Neuron (in vitro differentiated cells): ENCODE data around the gene TIAL1.
"Not testable (repeated sequence)": the region's sequence is repeated elsewhere in the genome, so short reads cannot be mapped to it uniquely, and the experiment has no call there.

ENCODE experiments used
- H2AFZ ChIP-seq: one replicate; pipeline ENCODE4 v1.6.1; 2013; ENCODE audit warnings: low read depth, mild to moderate bottlenecking, inconsistent platforms, low read length, moderate library complexity
- H3K27me3 ChIP-seq: one replicate; pipeline ENCODE4 v1.6.1; 2013; ENCODE audit warnings: low read length; ENCODE audit not compliant: insufficient read depth
- H3K36me3 ChIP-seq: one replicate; pipeline ENCODE4 v1.6.1; 2013; ENCODE audit warnings: low read length; ENCODE audit not compliant: insufficient read depth
- H3K4me1 ChIP-seq: one replicate; pipeline ENCODE4 v1.6.1; 2013; ENCODE audit warnings: low read length; ENCODE audit not compliant: insufficient read depth
- H3K4me3 ChIP-seq: 2 replicates; pipeline ENCODE4 v1.5.1; 2013; ENCODE audit warnings: mild to moderate bottlenecking, low read length, moderate library complexity
- H3K9me3 ChIP-seq: one replicate; pipeline ENCODE4 v1.6.1; 2013; ENCODE audit warnings: low read length

The TIAL1 gene

GRCh38 chr10:119625570-119626280 lies 29.0 kb upstream of the TIAL1 start:
- no peaks in the 10 kb centered on the region for H3K27me3 ChIP-seq
- no peaks in the 10 kb centered on the region for H3K9me3 ChIP-seq
- H2AFZ ChIP-seq, result no peak overlapping the region
- no peaks in the 10 kb centered on the region for H3K36me3 ChIP-seq
- H3K4me1 ChIP-seq, result peaks cover 3% of the 10 kb centered on the region
- no peak overlapping the region for H3K4me3 ChIP-seq

GRCh38 chr10:119621078-119621384 lies 24.3 kb upstream of the TIAL1 start:
- H3K9me3 ChIP-seq, result no peaks in the 10 kb centered on the region
- no peak overlapping the region for H3K4me3 ChIP-seq
- H3K27me3 ChIP-seq, result no peaks in the 10 kb centered on the region
- no peaks in the 10 kb centered on the region for H3K36me3 ChIP-seq
- peaks cover 5% of the 10 kb centered on the region for H3K4me1 ChIP-seq
- no peak overlapping the region for H2AFZ ChIP-seq

DNA sequence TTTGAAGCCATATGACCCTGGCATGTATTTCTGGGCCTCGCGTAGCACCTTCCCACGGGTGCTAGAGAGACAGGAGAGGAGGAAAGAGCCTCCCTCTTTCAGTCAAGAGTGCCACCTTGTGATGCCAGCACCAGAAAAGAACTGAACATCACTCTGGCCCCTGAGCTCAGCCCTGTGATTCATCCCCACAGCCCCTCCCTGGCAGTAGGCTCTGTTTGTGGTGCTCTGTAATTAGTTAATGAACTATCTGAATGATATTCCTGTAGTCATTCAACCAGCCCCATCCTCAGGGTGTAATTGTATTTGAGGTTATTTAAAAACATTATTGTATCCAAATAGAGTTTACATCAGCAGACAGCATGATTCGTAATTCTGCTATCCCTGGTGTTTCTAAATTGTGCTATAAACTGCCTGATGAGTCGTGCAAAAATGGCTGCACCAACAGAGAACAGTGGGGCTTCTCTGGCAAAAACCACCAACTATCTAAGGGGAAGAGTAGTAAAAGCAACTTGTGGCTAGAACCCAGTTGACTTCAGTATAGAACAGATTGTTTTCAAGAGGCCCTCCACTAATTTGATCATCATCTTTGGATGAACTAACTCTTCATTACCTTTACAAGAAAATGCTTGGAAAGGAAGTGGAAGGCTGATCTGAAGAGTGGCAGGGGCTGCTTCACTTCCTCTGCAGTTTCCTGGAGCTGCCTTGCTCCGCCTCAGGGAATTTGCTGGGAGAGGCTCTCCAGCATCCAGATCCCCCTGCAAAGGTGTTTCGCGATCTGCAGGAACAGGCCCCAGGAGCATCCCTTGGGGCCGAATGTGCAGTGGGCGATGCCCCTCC lies 23.7 kb upstream of the TIAL1 start:
- Histone ChIP-seq H3K4me3 (no peak overlapping the region), H3K9me3 (no peaks in the 10 kb centered on the region), H2AFZ (no peak overlapping the region), H3K27me3 (no peaks in the 10 kb centered on the region), H3K36me3 (no peaks in the 10 kb centered on the region), H3K4me1 (peaks cover 5% of the 10 kb centered on the region)

DNA sequence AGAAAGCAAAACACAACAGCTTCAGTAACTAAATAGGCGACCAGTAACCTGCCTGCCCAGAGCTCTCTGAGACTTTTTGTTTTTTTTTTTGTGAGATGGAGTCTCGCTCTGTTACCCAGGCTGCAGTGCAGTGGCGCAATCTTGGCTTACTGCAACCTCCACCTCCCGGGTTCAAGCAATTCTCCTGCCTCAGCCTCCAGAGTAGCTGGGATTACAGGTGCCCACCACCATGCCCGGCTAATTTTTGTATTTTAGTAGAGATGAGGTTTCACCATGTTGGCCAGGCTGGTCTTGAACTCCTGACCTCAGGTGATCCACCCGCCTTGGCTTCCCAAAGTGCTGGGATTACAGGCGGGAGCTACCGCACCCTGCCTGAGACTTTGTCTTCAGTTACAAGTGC lies 23.0 kb upstream of the TIAL1 start:
- not testable (repeated sequence) for H3K9me3 ChIP-seq, H3K4me3 ChIP-seq, H2AFZ ChIP-seq, H3K4me1 ChIP-seq, H3K27me3 ChIP-seq, H3K36me3 ChIP-seq

- H3K36me3 ChIP-seq, result no peaks in the 10 kb centered on the region
- H2AFZ ChIP-seq, result no peak overlapping the region
- H3K4me1 ChIP-seq, result peaks cover 5% of the 10 kb centered on the region
- no peak overlapping the region for H3K4me3 ChIP-seq
- H3K27me3 ChIP-seq, result no peaks in the 10 kb centered on the region
- no peaks in the 10 kb centered on the region for H3K9me3 ChIP-seq
Measured at GRCh38 chr10:119619215-119619614, 22.5 kb upstream of the TIAL1 start.

- Histone ChIP-seq H3K27me3 (no peaks in the 10 kb centered on the region), H3K4me3 (no peak overlapping the region), H3K9me3 (no peaks in the 10 kb centered on the region), H2AFZ (no peak overlapping the region), H3K4me1 (peaks cover 5% of the 10 kb centered on the region), H3K36me3 (no peaks in the 10 kb centered on the region)
Measured at GRCh38 chr10:119616882-119617570, 20.3 kb upstream of the TIAL1 start.

DNA sequence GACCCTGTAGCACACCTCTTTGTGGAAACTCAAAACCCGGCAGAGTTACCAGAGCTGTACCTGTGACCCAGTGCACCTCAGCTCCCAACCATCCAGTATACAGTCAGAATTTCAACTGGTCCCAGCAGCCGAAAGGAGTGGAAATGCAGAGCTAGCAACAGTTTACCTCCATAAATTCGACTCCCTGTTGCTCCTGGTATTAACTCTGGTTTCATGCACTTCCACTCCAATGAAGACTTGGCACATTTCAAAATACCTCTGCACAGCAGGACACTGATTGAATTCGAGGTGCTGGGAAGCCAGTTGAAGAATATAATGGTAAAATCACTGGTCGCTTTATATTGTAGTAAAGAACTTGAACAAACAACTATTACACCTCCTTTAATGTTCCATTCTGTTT lies 17.9 kb upstream of the TIAL1 start:
- no peaks in the 10 kb centered on the region for H3K4me1 ChIP-seq
- no peak overlapping the region for H2AFZ ChIP-seq
- no peaks in the 10 kb centered on the region for H3K27me3 ChIP-seq

DNA sequence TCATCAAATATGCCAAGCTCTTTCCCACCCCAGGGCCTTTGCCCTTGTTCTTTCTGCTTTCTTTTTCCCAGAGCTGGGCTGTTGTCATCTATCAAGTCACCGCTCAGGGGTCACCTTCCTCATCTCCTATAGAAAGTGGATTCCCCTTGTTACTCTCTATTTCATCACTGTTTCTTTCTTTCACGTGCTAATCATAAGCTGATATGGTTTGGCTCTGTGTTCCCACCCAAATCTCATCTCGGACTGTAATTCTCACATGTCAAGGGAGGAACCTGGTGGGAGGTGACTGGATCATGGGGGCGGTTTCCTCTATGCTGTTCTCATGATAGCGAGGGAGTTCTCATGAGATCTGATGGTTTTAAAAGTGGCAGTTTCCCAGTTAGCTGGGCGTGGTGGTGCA lies 17.0 kb upstream of the TIAL1 start:
- Histone ChIP-seq H3K36me3 (no peaks in the 10 kb centered on the region), H3K9me3 (peaks cover 7% of the 10 kb centered on the region), H3K4me1 (no peaks in the 10 kb centered on the region), H3K4me3 (no peak overlapping the region), H3K27me3 (peaks cover under 1% of the 10 kb centered on the region), H2AFZ (no peak overlapping the region)

More for the DNA sequence above, 17.9 kb upstream of the TIAL1 start:
- Histone ChIP-seq H3K9me3 (peaks cover 7% of the 10 kb centered on the region), H3K36me3 (no peaks in the 10 kb centered on the region), H3K4me3 (no peak overlapping the region)

DNA sequence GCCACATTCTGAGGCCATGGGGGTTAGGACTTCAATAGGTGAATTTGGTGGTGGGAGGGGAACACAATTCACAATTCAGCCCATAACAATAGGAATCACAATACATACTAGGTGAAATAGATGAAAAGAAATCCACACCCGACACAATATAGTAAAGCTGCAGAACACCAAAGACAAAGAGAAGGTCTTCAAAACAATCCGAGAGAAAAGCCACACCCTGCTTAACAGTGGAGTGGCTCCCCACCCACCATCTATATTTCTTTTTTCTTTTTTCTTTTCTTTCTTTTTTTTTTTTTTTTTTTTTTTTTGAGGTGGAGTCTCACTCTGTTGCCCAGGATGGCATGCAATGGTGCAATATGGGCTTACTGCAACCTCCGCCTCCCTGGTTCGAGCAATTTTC lies 14.7 kb upstream of the TIAL1 start:
- no peak overlapping the region for H3K4me3 ChIP-seq
- peaks cover 7% of the 10 kb centered on the region for H3K9me3 ChIP-seq
- peaks cover 2% of the 10 kb centered on the region for H3K27me3 ChIP-seq
- no peaks in the 10 kb centered on the region for H3K4me1 ChIP-seq
- H3K36me3 ChIP-seq, result no peaks in the 10 kb centered on the region
- H2AFZ ChIP-seq, result no peak overlapping the region

GRCh38 chr10:119609516-119609915 lies 12.8 kb upstream of the TIAL1 start:
- Histone ChIP-seq H2AFZ (no peak overlapping the region), H3K9me3 (peaks cover 7% of the 10 kb centered on the region), H3K4me3 (no peak overlapping the region), H3K27me3 (peaks cover 2% of the 10 kb centered on the region), H3K36me3 (no peaks in the 10 kb centered on the region), H3K4me1 (no peaks in the 10 kb centered on the region)

GRCh38 chr10:119608316-119609155 lies 11.8 kb upstream of the TIAL1 start:
- H3K4me3 ChIP-seq, result peak overlapping the region; percentile 33
- H3K27me3 ChIP-seq, result peaks cover 2% of the 10 kb centered on the region
- H2AFZ ChIP-seq, result peak overlapping the region; percentile 56
- peaks cover 7% of the 10 kb centered on the region for H3K9me3 ChIP-seq
- no peaks in the 10 kb centered on the region for H3K36me3 ChIP-seq
- no peaks in the 10 kb centered on the region for H3K4me1 ChIP-seq

DNA sequence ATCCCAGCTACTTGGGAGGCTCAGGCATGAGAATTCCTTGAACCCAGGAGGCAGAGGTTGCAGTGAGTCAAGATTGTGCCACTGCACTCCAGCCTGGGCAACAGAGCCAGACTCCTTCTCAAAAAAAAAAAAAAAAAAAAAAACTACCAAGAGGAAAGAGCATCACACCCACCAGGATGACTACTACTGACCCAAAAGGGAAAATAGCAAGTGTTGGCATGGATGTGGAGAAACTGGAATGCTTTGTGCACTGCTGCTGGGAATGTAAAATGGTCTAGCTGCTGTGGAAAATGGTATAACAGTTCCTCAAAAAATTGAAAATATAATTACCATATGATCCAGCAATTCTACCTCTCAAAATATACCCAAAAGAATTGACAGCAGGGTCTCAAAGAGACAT lies 7.7 kb upstream of the TIAL1 start:
- Histone ChIP-seq H3K27me3 (peaks cover 2% of the 10 kb centered on the region), H3K36me3 (no peaks in the 10 kb centered on the region), H3K9me3 (no peaks in the 10 kb centered on the region), H3K4me3 (no peak overlapping the region), H3K4me1 (no peaks in the 10 kb centered on the region), H2AFZ (no peak overlapping the region)
